Measurements from ENCODE around the gene KCNB1. TPM values are rescaled to one million over a fixed set of nuclear protein-coding genes. Genes with fewer than 3 reads are reported as not detected.
A peak's percentile ranks its signal among the peaks of the same experiment; 100 is the strongest.

KCNB1 gene
- total and polyA plus RNA-seq, 2 experiments from 2014 or later = 0.11 to 0.13 TPM

DNA sequence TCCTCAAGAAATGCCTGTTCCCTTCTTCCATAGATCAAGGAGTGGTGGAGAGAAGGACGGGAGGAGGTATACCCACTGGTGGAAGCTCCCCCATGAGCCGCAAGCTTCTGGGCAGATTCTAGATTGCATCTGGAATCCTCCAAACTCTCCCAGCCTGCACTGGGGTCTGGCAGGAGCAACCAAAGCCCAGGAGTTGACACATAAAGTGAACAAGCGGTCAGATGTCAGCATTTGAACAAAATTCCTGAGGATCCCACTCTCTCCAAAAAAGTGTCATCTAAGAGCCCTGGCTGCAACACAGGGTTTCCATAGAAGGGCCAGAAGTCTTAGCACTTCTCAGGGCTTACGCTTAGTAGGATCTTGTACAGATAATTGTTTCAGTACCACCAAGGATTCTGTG lies 88.2 kb downstream of the KCNB1 start:
- peak; percentile 71 for DNase-seq
- Histone ChIP-seq H3K9me3 (ENCODE audit: low read depth) (no peaks in the 10 kb centered on the region), H3K9me2 (ENCODE audit: insufficient read depth) (no peaks in the 10 kb centered on the region), H3K27me3 (replicated peaks; ENCODE audit: insufficient read depth) (peaks cover 10% of the 10 kb centered on the region; the same call in 1 of the 2 replicates), H3K79me2 (ENCODE audit: insufficient read depth) (no peaks in the 10 kb centered on the region), H2AFZ (no peak overlapping the region), H3F3A (ENCODE audit: insufficient read depth) (no peaks in the 10 kb centered on the region), H3K36me3 (ENCODE audit: low read depth) (no peaks in the 10 kb centered on the region), H3K9ac (no peak overlapping the region), H3K4me1 (ENCODE audit: insufficient read depth) (peaks cover 27% of the 10 kb centered on the region), H3K4me3 (no peak overlapping the region), H3K4me2 (ENCODE audit: unreplicated experiment) (peak overlapping the region; percentile 9), H4K20me1 (ENCODE audit: insufficient read depth) (no peaks in the 10 kb centered on the region; the same call in 1 of the 2 replicates), H3K27ac (no peak overlapping the region)
- in situ Hi-C loops (cut with MboI) = no loop called here
- WGBS, 2 experiments (ENCODE audit: low coverage in 1 of 2, low lambda C conversion rate in 2 of 2, missing lambda C conversion rate in 2 of 2) = 9 to 13% methylated on average over 4 of the region's 4 CpGs
- no peak for TF ChIP-seq EZH2phosphoT487 (IDR thresholded peaks at IDR 0.05; ENCODE audit: insufficient read depth, low read depth)
- no peak for TF ChIP-seq EZH2 (IDR thresholded peaks at IDR 0.05; ENCODE audit: insufficient read depth, poor library complexity, severe bottlenecking)

- Histone ChIP-seq H3K36me3 (ENCODE audit: low read depth) (no peaks in the 10 kb centered on the region), H3K9me2 (ENCODE audit: insufficient read depth) (no peaks in the 10 kb centered on the region), H3K9ac (no peak overlapping the region), H3K79me2 (ENCODE audit: insufficient read depth) (no peaks in the 10 kb centered on the region), H4K20me1 (ENCODE audit: insufficient read depth) (no peaks in the 10 kb centered on the region; the same call in 1 of the 2 replicates), H2AFZ (no peak overlapping the region), H3F3A (ENCODE audit: insufficient read depth) (no peaks in the 10 kb centered on the region), H3K27ac (no peak overlapping the region), H3K9me3 (ENCODE audit: low read depth) (no peaks in the 10 kb centered on the region), H3K4me2 (ENCODE audit: unreplicated experiment) (no peak overlapping the region), H3K4me3 (no peak overlapping the region), H3K27me3 (replicated peaks; ENCODE audit: insufficient read depth) (peaks cover 10% of the 10 kb centered on the region; the same call in 1 of the 2 replicates), H3K4me1 (ENCODE audit: insufficient read depth) (peaks cover 22% of the 10 kb centered on the region)
- in situ Hi-C loops (cut with MboI) = no loop called here
- WGBS, 2 experiments (ENCODE audit: low coverage in 1 of 2, low lambda C conversion rate in 2 of 2, missing lambda C conversion rate in 2 of 2) = 93 to 96% methylated on average over 1 of the region's 1 CpG
- DNase-seq = no peak
- no peak for TF ChIP-seq EZH2 (IDR thresholded peaks at IDR 0.05; ENCODE audit: insufficient read depth, poor library complexity, severe bottlenecking)
- no peak for TF ChIP-seq EZH2phosphoT487 (IDR thresholded peaks at IDR 0.05; ENCODE audit: insufficient read depth, low read depth)
These were observed 88.7 kb downstream of the KCNB1 start for GRCh38 chr20:49393803-49394202.

GRCh38 chr20:49392745-49393144 lies 89.7 kb downstream of the KCNB1 start:
- no peaks in the 10 kb centered on the region for H3F3A ChIP-seq (ENCODE audit: insufficient read depth)
- H3K4me3 ChIP-seq = no peak overlapping the region
- 71 to 81% methylated on average over 4 of the region's 4 CpGs for WGBS, 2 experiments (ENCODE audit: low coverage in 1 of 2, low lambda C conversion rate in 2 of 2, missing lambda C conversion rate in 2 of 2)
- H3K4me1 ChIP-seq (ENCODE audit: insufficient read depth) = peaks cover 18% of the 10 kb centered on the region
- no peaks in the 10 kb centered on the region for H3K79me2 ChIP-seq (ENCODE audit: insufficient read depth)
- TF ChIP-seq EZH2phosphoT487 (IDR thresholded peaks at IDR 0.05; ENCODE audit: insufficient read depth, low read depth) (no peak), EZH2 (IDR thresholded peaks at IDR 0.05; ENCODE audit: insufficient read depth, poor library complexity, severe bottlenecking) (no peak)
- H3K9me3 ChIP-seq (ENCODE audit: low read depth) = no peaks in the 10 kb centered on the region
- H3K4me2 ChIP-seq (ENCODE audit: unreplicated experiment) = no peak overlapping the region
- no peak for DNase-seq
- H2AFZ ChIP-seq = no peak overlapping the region
- peaks cover 10% of the 10 kb centered on the region; the same call in 1 of the 2 replicates for H3K27me3 ChIP-seq (replicated peaks; ENCODE audit: insufficient read depth)
- no peak overlapping the region for H3K9ac ChIP-seq
- H3K36me3 ChIP-seq (ENCODE audit: low read depth) = no peaks in the 10 kb centered on the region
- in situ Hi-C loops (cut with MboI) = no loop called here
- H3K27ac ChIP-seq = no peak overlapping the region
- H3K9me2 ChIP-seq (ENCODE audit: insufficient read depth) = no peaks in the 10 kb centered on the region
- H4K20me1 ChIP-seq (ENCODE audit: insufficient read depth) = no peaks in the 10 kb centered on the region; the same call in 1 of the 2 replicates

DNA sequence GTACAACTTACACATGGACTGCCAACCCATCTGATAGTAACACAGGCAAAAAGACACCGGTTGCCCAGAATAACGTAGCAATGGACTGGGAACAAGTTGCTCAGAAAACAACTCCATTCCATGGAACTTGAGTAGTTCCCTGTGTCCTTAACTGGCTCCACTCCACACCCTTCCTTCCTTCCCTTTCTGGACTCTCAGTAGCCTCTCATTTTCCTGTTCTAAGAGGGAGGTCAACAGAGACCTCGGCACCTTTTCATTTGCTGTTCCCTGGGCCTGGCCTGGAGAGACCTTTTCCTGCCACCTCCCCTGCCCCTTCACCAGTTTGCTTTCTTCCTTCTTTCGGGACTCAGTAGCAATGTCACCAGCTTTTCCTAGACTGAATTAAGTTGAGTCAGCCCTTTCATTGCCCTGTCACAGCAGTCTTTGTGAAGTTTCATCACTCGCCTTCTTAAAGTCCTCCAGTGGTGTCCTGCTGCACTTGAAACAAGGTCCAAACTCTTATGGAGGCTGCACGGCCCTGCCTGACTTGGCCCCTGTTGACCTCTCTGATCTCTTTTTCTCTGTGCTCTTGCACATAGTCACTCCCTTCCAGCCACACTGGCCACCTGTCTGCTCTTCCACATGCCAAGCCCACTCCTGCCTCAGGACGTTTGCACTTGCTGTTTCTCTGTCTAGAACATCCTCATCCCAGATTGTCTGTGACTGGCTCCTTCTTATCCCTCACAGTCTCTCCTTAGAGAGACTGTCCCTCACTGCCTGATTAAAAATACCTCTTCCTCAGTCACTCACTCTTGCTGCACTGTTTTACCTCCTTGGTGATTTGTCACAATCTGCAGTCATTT lies 90.8 kb downstream of the KCNB1 start:
- Histone ChIP-seq H3K4me2 (ENCODE audit: unreplicated experiment) (no peak overlapping the region), H3K27ac (no peak overlapping the region), H4K20me1 (ENCODE audit: insufficient read depth) (no peaks in the 10 kb centered on the region; the same call in 1 of the 2 replicates), H3K4me1 (ENCODE audit: insufficient read depth) (peaks cover 9% of the 10 kb centered on the region), H2AFZ (no peak overlapping the region), H3K36me3 (ENCODE audit: low read depth) (no peaks in the 10 kb centered on the region), H3K79me2 (ENCODE audit: insufficient read depth) (no peaks in the 10 kb centered on the region), H3K9ac (no peak overlapping the region), H3F3A (ENCODE audit: insufficient read depth) (no peaks in the 10 kb centered on the region), H3K9me3 (ENCODE audit: low read depth) (no peaks in the 10 kb centered on the region), H3K4me3 (no peak overlapping the region), H3K9me2 (ENCODE audit: insufficient read depth) (no peaks in the 10 kb centered on the region), H3K27me3 (replicated peaks; ENCODE audit: insufficient read depth) (peaks cover 13% of the 10 kb centered on the region; the same call in 1 of the 2 replicates)
- TF ChIP-seq EZH2 (IDR thresholded peaks at IDR 0.05; ENCODE audit: insufficient read depth, poor library complexity, severe bottlenecking) (no peak), EZH2phosphoT487 (IDR thresholded peaks at IDR 0.05; ENCODE audit: insufficient read depth, low read depth) (no peak)
- WGBS, 2 experiments (ENCODE audit: low coverage in 1 of 2, low lambda C conversion rate in 2 of 2, missing lambda C conversion rate in 2 of 2) = 71 to 81% methylated on average over 7 of the region's 7 CpGs
- DNase-seq = no peak
- in situ Hi-C loops (cut with MboI) = no loop called here
